ENCODE measurements around the gene ZBED6. TPM values are rescaled to one million over a fixed set of nuclear protein-coding genes. Genes with fewer than 3 reads are reported as not detected.
A peak's percentile ranks its signal among the peaks of the same experiment; 100 is the strongest.
"Not testable (repeated sequence)": the region's sequence is repeated elsewhere in the genome, so short reads cannot be mapped to it uniquely, and the experiment has no call there.

ZBED6 gene
- total RNA-seq, 2 experiments from 2014 or later: 25.0 to 25.2 TPM

DNA sequence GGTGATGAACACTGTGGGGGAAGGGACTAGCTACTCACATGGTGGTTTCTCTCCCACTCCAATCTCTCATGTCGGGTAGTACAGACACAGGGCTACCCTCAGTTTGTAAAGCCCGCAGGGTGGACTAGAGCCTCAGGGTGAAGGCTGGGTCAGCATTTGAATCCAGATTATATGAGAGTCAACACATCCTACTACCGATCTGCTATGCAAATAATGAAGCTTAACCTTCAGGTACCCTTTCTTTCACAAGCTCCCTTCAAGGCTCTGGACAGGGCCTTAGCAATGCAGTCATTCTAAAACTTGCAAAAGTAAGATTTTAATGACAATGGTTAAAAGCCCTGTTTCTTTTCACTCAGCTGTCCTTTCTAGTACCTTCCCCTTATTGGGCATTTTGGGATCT is 5.5 kb upstream of the ZBED6 start:
- no peak for DNase-seq
- H3K4me3 ChIP-seq (ENCODE audit: low read length): no peak overlapping the region
- H3K4me1 Mint-ChIP-seq (ENCODE audit: low read depth): peaks cover 4% of the 10 kb centered on the region
- no peak for ATAC-seq (ENCODE audit: poor library complexity)
- H3K27me3 Mint-ChIP-seq: no peaks in the 10 kb centered on the region
- no peaks in the 10 kb centered on the region for H3K9me3 Mint-ChIP-seq
- no peak overlapping the region for H3K4me3 Mint-ChIP-seq
- H3K4me1 ChIP-seq (ENCODE audit: insufficient read depth, low read length): peaks cover 4% of the 10 kb centered on the region
- intact Hi-C loops (cut with DNase I, micrococcal nuclease): loop anchor here (5.0 to 10.0 kb wide), 4 partner anchors 33 to 1445 kb away; partner anchors contain the start of genes PPP1R12B (in 1 of the 2) and UBE2T (in 1 of the 2)
- H3K27me3 ChIP-seq (ENCODE audit: control insufficient read depth in 1 of 2, insufficient read depth in 2 of 2, low read length in 2 of 2): no peaks in the 10 kb centered on the region
- no peaks in the 10 kb centered on the region for H3K36me3 Mint-ChIP-seq (ENCODE audit: low read depth)
- H3K9me3 ChIP-seq (ENCODE audit: control insufficient read depth in 1 of 2, insufficient read depth in 1 of 2, low read length in 2 of 2): no peaks in the 10 kb centered on the region
- TF ChIP-seq, protein P1, sequence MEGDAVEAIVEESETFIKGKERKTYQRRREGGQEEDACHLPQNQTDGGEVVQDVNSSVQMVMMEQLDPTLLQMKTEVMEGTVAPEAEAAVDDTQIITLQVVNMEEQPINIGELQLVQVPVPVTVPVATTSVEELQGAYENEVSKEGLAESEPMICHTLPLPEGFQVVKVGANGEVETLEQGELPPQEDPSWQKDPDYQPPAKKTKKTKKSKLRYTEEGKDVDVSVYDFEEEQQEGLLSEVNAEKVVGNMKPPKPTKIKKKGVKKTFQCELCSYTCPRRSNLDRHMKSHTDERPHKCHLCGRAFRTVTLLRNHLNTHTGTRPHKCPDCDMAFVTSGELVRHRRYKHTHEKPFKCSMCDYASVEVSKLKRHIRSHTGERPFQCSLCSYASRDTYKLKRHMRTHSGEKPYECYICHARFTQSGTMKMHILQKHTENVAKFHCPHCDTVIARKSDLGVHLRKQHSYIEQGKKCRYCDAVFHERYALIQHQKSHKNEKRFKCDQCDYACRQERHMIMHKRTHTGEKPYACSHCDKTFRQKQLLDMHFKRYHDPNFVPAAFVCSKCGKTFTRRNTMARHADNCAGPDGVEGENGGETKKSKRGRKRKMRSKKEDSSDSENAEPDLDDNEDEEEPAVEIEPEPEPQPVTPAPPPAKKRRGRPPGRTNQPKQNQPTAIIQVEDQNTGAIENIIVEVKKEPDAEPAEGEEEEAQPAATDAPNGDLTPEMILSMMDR (IDR thresholded peaks at IDR 0.05): no peak
- CTCF ChIA-PET: no interaction called here
- no peaks in the 10 kb centered on the region for H3K36me3 ChIP-seq (ENCODE audit: insufficient read depth, low read length)
- POLR2A ChIA-PET: no interaction called here
- no peak overlapping the region for H3K27ac ChIP-seq (ENCODE audit: low read depth in 1 of 2, low read length in 2 of 2)
- H3K27ac Mint-ChIP-seq: no peak overlapping the region

DNA sequence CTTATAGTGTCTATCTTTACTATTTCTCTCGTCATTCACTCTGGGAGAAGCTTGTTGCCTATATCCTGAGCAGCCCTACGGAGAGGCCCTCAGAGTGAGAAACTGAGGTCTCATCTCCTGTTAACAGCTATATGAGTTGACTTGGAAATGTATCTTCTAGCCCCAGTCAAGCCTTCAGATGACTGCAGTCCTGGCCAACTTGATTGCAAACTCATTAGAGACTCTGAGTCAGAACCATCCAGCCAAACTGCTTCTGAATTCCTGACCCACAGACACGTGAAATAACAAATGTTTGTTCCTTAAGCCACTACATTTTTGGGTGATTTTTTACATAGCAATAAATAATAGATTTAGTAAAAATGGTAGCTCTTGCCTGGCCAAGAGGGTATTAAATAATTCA is 3.9 kb upstream of the ZBED6 start:
- Histone ChIP-seq H3K9me3 (ENCODE audit: control insufficient read depth in 1 of 2, insufficient read depth in 1 of 2, low read length in 2 of 2) (no peaks in the 10 kb centered on the region), H3K4me3 (ENCODE audit: low read length) (no peak overlapping the region), H3K27ac (ENCODE audit: low read depth in 1 of 2, low read length in 2 of 2) (no peak overlapping the region), H3K27me3 (ENCODE audit: control insufficient read depth in 1 of 2, insufficient read depth in 2 of 2, low read length in 2 of 2) (no peaks in the 10 kb centered on the region), H3K36me3 (ENCODE audit: insufficient read depth, low read length) (no peaks in the 10 kb centered on the region), H3K4me1 (ENCODE audit: insufficient read depth, low read length) (peaks cover 9% of the 10 kb centered on the region)
- ATAC-seq (ENCODE audit: poor library complexity) (no peak), DNase-seq (no peak)
- no peaks in the 10 kb centered on the region for H3K27me3 Mint-ChIP-seq
- ChIA-PET POLR2A (interaction anchor here (1.4 kb wide), 1 partner anchor 26 kb away, joined by 3 read pairs; the partner anchor contains the start of gene LAX1), CTCF (interaction anchor here (1.1 kb wide), 1 partner anchor 15 kb away, joined by 3 read pairs; no protein-coding TSS in a partner anchor)
- intact Hi-C loops (cut with DNase I, micrococcal nuclease): loop anchor here (5.0 to 10.0 kb wide), 4 partner anchors 34 to 1447 kb away; partner anchors contain the start of genes PPP1R12B (in 1 of the 2) and UBE2T (in 1 of the 2)
- no peak overlapping the region for H3K27ac Mint-ChIP-seq
- peaks cover 15% of the 10 kb centered on the region for H3K4me1 Mint-ChIP-seq (ENCODE audit: low read depth)
- H3K36me3 Mint-ChIP-seq (ENCODE audit: low read depth): peaks cover 11% of the 10 kb centered on the region
- TF ChIP-seq, protein P1 (IDR thresholded peaks at IDR 0.05): no peak
- no peaks in the 10 kb centered on the region for H3K9me3 Mint-ChIP-seq
- H3K4me3 Mint-ChIP-seq: no peak overlapping the region

DNA sequence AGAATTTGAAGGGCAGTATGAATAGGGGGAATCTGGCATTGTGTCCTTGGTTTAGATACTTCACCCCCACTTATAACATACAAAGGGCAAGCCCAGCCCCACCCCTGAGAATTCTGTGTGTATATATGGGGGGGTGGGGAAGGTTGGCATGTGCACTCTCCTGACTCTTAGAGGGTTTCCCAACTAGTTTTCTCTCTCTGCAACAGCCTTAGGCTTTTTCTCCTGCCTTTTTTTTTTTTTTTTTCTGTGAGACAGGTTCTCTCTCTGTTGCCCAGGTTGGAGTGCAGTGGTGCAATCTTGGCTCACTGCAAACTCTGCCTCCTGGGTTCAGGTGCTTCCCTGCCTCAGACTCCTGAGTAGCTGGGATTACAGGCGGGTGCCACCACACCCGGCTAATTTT is 2.9 kb upstream of the ZBED6 start:
- intact Hi-C loops (cut with DNase I, micrococcal nuclease): loop anchor here (5.0 to 10.0 kb wide), 4 partner anchors 35 to 1448 kb away; partner anchors contain the start of genes PPP1R12B (in 1 of the 2) and UBE2T (in 1 of the 2)
- ChIA-PET CTCF (interaction anchor here (0.7 to 0.9 kb wide), 2 partner anchors 167 to 720 kb away, joined by 4 read pairs; no protein-coding TSS in a partner anchor), POLR2A (no interaction called here)
- no peaks in the 10 kb centered on the region for H3K9me3 ChIP-seq (ENCODE audit: control insufficient read depth in 1 of 2, insufficient read depth in 1 of 2, low read length in 2 of 2)
- TF ChIP-seq, protein P1 (IDR thresholded peaks at IDR 0.05): no peak
- no peaks in the 10 kb centered on the region for H3K27me3 Mint-ChIP-seq
- H3K27ac ChIP-seq (ENCODE audit: low read depth in 1 of 2, low read length in 2 of 2): no peak overlapping the region
- H3K4me3 Mint-ChIP-seq: no peak overlapping the region
- no peak for DNase-seq
- H3K36me3 ChIP-seq (ENCODE audit: insufficient read depth, low read length): peaks cover 5% of the 10 kb centered on the region
- ATAC-seq (ENCODE audit: poor library complexity): no peak
- H3K27me3 ChIP-seq (ENCODE audit: control insufficient read depth in 1 of 2, insufficient read depth in 2 of 2, low read length in 2 of 2): no peaks in the 10 kb centered on the region
- no peak overlapping the region for H3K27ac Mint-ChIP-seq
- H3K4me1 ChIP-seq (ENCODE audit: insufficient read depth, low read length): peaks cover 12% of the 10 kb centered on the region
- peaks cover 24% of the 10 kb centered on the region for H3K4me1 Mint-ChIP-seq (ENCODE audit: low read depth)
- no peaks in the 10 kb centered on the region for H3K9me3 Mint-ChIP-seq
- peaks cover 18% of the 10 kb centered on the region for H3K36me3 Mint-ChIP-seq (ENCODE audit: low read depth)
- no peak overlapping the region for H3K4me3 ChIP-seq (ENCODE audit: low read length)

DNA sequence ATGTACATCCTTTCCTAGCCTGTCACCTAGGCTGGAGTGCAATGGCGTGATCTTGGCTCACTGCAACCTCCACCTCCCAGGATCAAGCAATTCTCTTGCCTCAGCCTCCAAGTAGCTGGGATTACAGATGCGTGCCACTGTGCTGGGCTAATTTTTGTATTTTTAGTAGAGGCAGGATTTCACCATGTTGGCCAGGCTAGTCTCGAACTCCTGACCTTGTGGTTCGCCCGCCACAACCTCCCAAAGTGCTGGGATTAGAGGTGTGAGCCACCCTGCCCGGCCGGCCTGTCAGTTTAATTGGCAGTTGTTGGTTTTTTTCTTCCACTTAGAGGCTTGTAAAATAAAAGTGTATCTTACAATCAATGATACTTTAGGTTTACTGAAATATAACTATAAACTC is 1.9 kb upstream of the ZBED6 start:
- DNase-seq; H3K4me3 Mint-ChIP-seq; H3K9me3 ChIP-seq (ENCODE audit: control insufficient read depth in 1 of 2, insufficient read depth in 1 of 2, low read length in 2 of 2); H3K27me3 Mint-ChIP-seq; H3K9me3 Mint-ChIP-seq; H3K27ac ChIP-seq (ENCODE audit: low read depth in 1 of 2, low read length in 2 of 2); H3K4me3 ChIP-seq (ENCODE audit: low read length); ATAC-seq (ENCODE audit: poor library complexity); H3K27me3 ChIP-seq (ENCODE audit: control insufficient read depth in 1 of 2, insufficient read depth in 2 of 2, low read length in 2 of 2): not testable (repeated sequence)
- intact Hi-C loops (cut with DNase I, micrococcal nuclease): loop anchor here (5.0 to 10.0 kb wide), 4 partner anchors 36 to 1449 kb away; partner anchors contain the start of genes PPP1R12B (in 1 of the 2) and UBE2T (in 1 of the 2)
- peak overlapping the region; percentile 62 for H3K27ac Mint-ChIP-seq
- H3K36me3 Mint-ChIP-seq (ENCODE audit: low read depth): peaks cover 29% of the 10 kb centered on the region
- CTCF ChIA-PET: interaction anchor here (1.4 kb wide), 1 partner anchor 168 kb away, joined by 5 read pairs; no protein-coding TSS in a partner anchor
- POLR2A ChIA-PET: interaction anchor here (1.8 kb wide), 1 partner anchor 29 kb away, joined by 19 read pairs; the partner anchor contains the start of gene LAX1
- Histone ChIP-seq H3K4me1 (ENCODE audit: insufficient read depth, low read length) (peaks cover 22% of the 10 kb centered on the region), H3K36me3 (ENCODE audit: insufficient read depth, low read length) (peaks cover 14% of the 10 kb centered on the region)
- H3K4me1 Mint-ChIP-seq (ENCODE audit: low read depth): peaks cover 35% of the 10 kb centered on the region
